GM21528 (cell line): Measurements from ENCODE around the gene TSPAN18.

Experiments
- ATAC-seq: cut with Tn5 transposase; IDR thresholded peaks from one replicate; pipeline ENCODE4 v1.9.1; 2021; ENCODE audit warnings: mild to moderate bottlenecking, moderate library complexity; ENCODE audit not compliant: unreplicated experiment, low FRiP score

Gene TSPAN18

DNA sequence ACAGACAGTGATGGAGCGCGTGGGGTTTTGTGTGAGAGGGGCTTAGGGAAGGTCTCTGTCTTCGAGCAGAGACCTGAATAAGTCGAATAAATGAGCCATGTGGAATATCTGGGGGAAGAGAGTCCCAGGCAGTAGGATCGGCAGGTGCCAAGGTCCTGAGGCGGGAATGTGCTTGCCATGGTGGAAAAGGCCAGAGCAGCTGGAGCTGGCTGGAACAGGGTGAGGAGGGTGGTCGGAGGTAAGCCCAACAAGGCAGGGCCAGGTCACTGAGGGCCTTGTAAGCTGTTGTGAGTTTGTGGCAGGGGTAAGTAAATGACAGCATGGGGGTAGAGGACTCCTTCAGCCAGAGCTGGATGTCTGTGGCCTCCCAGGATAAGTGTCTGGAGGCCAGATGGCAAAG lies 152.7 kb downstream of the TSPAN18 start:
- no peak for ATAC-seq

DNA sequence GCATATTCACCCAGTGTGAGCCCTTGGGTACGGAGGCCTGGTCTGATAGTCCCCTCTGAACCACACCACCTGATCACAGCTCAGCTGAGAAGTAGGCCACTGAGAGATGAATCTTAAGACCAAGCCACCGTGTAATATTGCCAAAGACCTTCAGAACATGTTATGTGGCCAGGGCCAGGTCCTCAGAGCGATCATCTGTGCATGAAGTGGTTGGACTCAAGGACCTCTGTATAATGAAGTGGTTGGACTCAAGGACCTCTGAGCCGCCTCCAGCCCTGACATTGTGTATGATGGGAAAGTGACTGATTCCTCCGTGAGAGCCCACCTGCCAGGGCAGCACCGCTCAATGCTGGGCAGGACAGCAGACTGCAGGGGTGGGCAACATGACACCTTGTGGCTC lies 153.7 kb downstream of the TSPAN18 start:
- no peak for ATAC-seq

- ATAC-seq = no peak
Measured at GRCh38 chr11:44880953-44881352, 154.2 kb downstream of the TSPAN18 start.

DNA sequence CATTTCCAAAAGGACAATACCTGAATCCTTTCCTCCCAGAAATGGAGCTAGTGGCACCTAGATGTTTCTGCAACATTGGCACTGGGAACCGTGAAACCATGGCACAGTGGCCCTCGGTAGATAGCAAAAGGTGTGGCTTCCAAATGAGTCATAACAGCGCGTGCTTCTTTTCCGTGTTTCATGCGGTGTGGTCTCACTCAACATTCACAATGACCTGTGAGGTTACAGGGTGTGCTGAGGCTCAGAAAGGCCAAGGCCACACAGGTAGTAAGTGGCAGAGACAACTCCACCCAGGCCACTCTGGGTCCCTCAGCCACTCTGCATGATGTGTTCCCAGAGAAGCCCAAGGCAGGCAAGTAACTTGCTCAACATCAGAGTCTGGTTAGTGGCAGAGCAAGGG lies 156.5 kb downstream of the TSPAN18 start:
- no peak for ATAC-seq

DNA sequence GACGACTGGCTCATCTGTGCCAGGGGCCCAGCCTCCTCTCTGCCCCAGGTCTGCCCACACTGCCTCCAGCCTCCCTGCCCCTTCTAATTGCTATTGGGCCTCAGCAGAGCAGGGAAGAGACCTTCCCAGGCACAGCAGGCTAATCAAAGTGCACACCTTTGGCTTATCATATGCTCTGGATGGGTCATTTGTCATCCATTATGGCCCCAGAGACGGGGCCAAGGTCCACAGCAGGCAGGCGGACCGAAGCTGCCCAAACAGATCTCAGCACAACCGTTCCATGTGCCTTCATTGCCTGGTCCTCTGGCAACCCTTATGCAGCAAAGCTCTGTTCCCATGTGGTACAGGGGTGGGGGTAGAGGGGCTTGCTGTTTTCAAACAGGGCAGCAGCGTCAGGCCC lies 157.3 kb downstream of the TSPAN18 start:
- ATAC-seq = no peak

GRCh38 chr11:44885065-44885810 lies 158.5 kb downstream of the TSPAN18 start:
- ATAC-seq = no peak

GRCh38 chr11:44885919-44886789 lies 159.4 kb downstream of the TSPAN18 start:
- ATAC-seq = no peak

- no peak for ATAC-seq
Measured at GRCh38 chr11:44886790-44887140, 160.0 kb downstream of the TSPAN18 start.

GRCh38 chr11:44887636-44888035 lies 160.9 kb downstream of the TSPAN18 start:
- ATAC-seq = no peak

DNA sequence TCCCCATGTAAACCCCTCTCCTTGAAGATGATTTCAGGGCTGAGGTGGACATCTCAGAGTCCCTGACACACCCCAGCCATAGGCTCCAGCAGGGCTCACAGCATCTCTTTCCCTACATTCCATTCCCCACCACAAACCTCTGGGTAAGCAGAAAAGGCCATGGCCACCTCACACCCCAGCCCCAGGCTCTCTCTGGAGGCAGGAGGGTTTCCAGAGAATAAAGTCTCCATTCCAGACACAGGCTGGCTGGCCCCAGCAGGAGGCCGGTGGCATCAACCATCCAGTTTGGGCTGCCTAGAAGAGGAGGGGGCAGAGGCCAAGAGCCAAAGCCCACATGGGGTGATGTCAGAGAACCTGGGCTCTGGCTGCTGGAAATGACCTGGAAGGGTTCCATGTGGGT lies 162.5 kb downstream of the TSPAN18 start:
- no peak for ATAC-seq

GRCh38 chr11:44892843-44893242 lies 166.1 kb downstream of the TSPAN18 start:
- no peak for ATAC-seq

- ATAC-seq = no peak
Measured at GRCh38 chr11:44893308-44893822, 166.6 kb downstream of the TSPAN18 start.

DNA sequence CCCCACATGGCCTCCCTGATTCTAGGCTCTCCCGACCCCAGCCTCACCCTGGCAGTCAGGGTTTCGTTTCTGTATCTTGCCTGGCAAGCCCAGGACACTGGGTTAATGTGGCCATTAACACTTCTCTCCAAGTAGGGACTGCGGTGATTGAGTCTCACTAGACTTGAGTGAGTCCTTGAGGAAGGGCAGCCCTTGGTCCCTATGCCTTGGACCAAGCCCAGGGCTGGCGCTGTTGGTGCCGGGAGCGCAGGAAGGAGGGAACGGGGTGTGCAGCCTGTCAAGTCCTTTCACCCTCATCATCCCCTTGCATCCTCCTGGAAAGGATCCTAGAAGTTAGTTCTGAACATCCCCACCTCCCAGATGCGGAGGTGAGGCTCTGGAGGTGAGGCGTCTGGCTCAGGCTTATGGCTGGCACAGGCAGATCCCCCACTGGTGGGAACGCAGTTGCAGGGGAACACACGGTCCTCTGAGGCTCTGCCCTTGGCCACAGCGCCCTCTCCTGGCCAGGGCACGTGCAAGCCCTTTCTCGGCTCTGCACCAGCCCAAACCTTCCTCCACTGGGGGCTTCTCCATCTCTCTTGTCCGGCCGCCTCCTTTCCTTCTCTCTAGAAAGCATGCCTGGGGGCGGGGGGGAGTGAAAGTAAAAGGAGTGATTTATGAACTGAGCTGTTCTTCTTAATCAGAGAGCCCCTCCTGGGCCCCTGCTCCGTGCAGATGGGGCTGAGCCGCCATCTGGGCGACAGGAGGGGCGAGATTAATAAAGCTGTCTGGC lies 167.3 kb downstream of the TSPAN18 start:
- ATAC-seq = no peak

DNA sequence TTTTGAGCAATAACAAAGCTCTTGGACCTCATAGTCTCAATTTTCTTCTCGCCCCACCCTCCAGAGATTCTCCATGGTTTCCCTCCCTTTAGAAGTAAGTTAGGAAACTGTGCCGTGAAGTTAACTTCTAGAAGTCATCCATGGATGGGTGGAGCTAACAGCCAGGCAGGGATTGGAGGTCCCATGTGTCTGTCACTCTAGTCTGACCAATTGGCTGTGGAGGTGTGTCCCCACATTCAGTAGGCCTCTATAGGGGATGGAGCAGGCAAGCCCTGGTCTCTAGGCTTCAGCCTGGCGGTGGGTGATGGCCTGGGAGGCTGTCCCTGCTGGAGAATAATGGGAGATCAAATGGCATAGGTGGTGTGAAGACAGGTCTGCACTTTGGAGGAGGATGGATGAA lies 173.2 kb downstream of the TSPAN18 start:
- ATAC-seq = no peak

- no peak for ATAC-seq
Measured at GRCh38 chr11:44901120-44901633, 174.4 kb downstream of the TSPAN18 start.

GRCh38 chr11:44901786-44902185 lies 175.0 kb downstream of the TSPAN18 start:
- ATAC-seq = no peak

GRCh38 chr11:44903035-44903434 lies 176.3 kb downstream of the TSPAN18 start:
- ATAC-seq = no peak

DNA sequence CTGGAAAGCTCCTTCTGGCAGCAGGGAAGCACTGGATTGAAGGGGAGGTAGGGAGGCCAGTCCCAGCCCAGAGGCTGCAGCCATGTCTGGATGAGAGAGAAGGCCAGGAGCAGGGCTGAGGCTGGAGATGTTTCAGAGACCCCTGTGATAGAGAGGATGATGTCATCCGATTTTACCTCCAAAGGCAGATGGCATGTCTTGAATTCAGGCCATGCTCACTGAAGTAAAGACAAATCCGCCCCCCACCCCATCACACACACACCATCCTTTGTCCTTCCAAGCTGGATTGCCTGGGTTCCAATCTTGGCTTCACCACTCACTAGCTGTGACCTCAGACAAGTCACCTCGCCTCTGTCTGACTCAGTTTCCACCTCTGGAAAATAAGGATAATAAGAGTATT lies 176.8 kb downstream of the TSPAN18 start:
- no peak for ATAC-seq

DNA sequence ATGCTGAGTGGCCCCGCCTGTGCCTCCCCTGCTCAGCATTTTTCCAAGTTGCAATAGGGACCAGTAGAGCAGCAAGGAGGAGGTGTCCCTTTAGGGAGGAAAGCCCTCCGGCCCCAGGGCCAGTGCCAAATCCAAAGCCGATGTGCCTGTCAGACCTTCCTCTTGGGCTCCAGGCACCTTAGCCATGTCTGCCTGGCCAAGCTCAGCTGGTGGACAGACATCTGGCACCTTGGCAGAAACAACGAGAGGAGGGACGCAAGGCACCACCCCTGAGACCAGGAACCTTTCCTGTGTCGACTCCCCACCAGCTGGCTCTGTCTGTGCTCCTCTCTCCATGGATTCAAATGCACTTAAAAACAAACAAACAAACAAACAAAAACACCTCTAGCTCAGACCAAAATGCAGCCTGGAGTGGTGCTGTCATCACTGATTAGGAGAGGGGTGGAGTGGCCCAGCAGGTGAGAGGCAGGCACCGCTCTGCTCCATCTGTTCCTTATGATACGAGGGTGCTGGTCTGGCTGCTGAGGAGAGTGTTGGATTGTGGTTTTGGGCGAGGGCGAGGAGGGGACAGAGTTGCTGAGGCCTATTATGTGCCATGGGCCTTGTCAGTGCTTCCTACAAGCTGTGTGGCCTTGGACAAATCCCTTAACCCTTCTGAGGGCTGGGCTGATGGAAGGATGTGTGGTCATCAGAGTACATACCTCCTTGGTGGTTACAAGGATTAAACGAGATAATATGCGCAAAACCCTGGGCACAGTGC lies 177.7 kb downstream of the TSPAN18 start:
- no peak for ATAC-seq
